ENCODE measurements around the gene DENND6B.

The DENND6B gene

DNA sequence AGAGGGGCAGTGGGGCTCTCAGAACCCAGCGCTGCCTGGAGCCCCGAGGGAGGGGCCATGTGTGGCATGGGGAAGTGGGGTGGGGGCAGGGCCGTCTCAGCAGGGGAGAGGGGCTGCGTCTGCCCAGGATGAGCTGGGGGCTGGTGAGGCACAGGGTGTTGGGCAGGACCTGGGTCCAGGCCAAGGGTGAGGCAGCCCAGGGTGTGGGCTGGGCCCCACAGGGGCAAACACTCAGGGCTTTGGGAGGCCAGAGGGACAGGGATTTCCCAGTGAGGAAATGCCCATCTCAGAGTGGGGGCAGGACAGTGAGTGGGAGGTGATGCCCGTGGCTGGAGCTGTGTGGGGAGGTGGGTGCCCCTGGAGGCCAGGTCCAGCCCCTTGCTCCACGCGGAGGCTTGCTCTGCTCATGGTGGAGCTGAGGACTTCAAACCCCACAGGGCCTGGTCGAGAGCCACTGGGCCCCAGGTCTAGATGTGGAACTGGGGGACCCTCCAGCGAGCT is 24.7 kb downstream of the DENND6B start:
- DNase-seq = no peak

DNA sequence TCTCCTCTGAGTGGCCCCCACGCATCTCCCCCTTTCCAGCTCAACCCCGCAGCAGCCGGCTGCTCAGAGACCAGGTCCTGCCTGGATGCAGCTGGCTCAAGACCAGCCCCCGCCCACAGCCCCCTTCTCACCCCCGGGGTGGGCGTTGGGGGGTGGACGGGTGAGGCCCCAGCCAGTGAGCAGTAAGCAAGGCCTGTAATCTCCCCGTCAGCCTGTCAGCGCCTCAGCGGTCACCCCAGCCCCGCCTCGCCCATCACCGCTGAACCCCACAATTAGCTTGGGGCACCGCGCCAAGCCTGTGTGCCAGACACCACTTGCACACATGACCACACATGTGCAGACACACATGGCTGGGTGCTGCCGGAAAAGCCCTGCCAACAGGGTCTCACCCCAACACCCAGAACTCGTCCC is 25.2 kb downstream of the DENND6B start:
- DNase-seq = no peak

DNA sequence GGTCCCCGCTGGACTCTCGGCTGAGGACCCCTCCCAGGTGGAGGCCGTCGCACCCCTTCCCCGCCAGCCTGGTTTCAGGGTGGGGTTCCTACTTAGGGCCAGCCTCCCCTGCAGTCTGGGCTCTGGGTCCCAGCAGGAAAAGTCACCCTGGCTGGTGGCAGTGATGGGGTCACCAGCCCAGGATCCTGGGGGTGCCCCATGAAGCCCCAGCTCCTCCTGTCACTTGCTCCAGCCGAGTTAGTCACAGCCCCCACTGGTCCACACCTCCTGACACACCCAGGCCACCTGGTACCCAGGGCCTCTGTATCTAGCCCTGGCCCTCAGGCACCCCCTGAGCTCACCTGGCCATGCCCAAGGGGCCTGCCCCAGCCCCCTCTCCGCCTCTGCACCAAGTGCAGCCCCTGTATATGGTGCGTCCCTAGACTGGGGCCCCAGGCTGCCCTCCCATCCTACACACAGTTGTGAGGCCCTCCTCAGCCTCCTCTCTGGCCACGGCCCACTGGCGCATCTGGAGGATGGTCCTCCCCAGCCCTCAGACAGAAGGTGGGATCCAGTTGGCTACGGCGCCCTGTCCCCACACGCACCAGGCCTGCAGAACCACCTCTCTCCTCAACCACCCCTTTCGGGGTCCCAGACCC is 26.1 kb downstream of the DENND6B start:
- DNase-seq = no peak

DNA sequence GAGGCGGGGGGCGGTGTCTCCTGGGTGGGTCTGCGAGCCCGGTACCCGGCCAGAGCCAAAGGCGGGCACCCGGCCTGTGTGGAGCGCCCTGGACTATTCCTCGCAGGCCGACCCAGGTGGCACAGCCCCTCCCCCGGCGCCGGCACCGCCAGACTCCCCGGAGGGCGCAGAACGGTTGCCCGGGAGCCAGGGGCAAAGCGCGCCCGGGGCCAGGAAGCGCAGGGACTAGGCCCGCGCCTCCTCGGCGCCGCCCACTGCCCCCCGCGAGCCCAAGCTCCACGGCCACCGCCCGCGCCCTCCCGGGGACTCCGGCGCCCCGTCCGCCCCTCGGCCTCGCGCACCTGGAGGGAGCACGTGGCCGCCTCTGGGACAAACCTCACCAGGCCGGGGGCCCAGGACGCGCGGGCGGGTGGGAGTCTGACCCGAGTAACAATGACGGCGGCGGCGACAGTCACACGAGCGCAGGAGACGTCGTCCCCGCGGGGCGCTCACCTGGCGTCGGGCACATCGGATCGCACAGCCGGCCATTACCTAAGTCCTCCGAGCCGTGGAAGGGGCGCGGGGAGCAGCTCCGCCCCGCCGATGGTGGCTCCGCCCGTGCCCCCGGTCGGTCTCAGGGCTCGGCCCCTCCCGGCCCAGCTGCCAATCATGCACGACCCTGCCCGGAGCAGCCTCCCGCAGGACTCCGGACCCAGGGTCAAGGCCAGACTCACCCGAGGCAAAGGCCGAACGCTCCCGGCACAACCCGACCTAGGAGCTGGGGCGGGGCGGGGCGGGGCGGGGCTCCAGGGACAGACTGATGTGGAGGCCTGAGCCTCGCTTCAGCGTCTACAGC is 26.8 kb downstream of the DENND6B start:
- no peak for DNase-seq

DNA sequence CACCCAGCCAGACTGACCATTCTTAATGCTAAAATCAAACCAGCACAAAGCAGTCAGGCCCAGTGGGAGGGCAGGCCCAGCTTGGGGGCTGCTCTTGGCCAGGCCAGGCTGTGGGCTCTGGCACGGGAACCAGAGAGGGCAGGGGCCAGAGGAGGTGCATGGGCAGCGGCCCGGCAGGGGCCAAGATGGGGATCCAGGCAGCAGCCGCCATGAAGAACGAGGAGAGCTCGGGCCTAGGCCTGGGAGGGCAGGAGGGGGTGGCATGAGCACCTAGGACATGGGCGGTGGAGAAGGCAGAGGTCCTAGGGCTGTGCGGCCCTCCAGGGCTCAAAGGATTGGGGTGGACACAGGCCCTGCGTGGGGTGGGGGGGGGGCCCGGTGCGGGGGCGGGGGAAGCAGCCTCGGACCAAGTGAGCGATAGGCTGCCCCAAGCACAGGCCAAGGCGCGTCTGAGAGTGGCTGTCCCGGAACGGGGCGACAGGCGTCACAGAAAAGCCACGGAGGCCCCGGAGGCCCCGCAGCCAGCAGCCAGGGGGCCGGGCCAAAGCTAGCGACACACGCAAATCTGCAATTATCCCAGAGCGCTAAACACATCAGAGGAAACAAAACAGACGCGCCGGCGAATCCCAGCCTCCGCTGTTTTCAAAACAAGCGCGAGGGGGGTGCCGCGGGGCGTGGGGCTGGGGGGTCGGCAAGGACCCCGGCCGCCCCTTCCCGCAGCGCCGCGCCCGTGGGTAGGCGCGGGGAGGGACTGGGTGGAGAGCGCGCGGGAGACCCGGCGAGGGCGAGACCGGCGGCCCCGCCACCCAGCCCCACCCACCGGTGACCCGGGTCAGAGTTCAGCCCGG is 27.7 kb downstream of the DENND6B start:
- DNase-seq = no peak

DNA sequence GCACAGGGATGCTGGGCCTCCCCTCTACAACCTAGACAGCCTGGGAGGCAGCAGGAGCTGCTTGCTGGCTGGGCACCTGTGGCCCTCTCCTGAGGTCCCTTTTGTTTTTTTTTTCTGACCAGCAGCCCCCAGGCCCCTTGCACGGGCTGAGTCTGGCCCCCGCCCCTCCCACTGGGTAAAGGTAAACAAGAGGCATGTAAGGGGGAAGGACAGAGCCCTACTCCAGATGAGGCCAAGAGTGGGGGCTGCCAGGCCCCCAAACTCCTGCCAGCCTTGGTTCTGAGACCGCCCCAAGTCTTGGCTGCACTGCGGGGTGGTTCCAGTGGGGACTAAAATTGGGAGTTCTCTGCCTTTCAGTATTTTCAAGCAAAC is 28.6 kb downstream of the DENND6B start:
- no peak for DNase-seq

DNA sequence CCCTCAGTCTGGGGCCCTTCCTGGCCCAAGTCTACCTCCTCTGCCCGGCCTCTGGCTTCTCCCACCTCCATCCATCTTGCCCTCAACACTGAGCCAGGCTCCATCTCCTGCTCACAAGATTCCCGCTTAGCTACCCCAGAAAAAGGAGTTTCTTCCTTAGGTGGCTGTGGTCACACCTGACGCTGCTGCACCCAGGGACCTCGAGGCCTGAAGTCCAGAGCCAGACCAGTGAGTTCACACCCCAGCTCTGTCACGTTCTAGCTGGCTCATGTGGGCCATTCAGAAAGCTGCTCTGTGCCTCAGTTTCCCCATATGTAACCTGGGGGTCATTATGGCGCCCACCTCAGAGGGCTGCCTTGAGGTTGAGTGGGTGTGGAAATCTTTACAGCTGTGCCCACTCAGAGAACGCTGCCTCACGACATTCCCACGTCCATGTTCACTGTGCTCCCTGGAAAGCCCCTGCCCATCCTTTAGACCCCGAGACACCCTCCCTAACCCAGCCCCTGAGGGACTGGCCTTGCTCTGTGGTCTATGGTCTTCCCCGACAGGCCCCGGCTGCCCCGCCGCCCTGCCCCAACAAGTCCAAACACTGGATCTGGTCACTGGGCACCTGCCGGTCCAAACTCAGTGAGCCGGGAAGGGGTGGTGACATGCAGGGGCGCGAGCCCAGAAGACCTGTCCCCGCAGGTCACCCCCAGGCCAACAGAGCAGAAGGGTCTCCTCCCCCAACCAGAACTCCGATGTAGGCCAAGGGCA is 29.1 kb downstream of the DENND6B start:
- DNase-seq = no peak

DNA sequence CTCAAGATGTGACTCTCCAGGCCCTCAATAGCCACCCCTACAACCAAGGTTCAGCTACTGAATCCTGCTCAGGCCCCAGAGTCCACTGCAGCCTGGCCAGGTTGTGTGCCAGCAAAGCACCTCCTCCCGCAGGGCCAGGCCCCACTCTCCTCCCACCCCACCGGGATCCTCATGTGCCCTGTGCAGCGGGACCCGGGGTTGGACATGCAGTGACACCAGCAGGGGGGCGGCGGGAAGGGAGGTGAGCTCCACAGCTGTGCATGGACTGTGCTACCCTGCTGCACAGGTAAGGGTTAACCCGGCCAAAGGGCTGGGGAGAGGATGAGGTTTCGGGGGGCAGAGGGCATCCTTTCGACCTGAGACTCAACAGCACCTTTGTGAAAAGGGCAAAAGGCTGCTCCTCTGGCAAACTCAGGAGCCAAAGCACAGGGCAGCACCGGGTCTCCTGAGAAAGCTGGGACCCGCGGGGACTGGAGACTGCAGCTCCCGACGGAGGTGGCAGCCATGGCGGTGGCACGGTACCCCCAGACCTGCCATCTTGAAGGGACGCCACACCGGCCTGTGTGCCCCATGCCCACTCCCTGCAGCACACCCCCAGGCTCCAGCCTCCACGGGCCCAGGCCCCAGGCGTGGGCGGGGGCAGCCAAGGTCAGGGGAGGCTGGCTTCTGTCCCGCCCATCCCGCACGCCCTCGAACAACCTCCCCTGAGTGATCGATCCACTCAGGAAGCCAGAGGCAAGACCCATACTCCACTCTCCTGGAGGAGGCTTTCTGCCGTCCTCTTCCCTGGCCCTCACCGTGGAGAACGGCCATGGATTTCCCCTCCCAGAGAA is 29.9 kb downstream of the DENND6B start:
- DNase-seq = no peak

DNA sequence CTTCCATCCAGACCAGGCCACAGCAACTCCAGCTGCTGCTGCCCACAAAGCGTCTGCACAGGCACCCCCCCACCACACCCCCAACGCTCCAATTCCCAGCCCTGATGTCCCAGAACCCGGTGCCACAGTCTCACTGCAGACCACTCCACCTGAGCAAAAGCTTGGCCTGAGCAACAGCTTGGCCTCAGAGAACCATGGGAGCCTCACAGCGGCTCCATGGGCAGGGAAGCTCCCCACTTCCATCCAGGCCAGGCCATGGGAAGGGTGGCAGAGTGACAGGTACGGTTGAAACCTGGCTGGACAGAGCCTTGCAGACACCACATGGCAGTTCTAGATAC is 32.5 kb downstream of the DENND6B start:
- DNase-seq = no peak

DNA sequence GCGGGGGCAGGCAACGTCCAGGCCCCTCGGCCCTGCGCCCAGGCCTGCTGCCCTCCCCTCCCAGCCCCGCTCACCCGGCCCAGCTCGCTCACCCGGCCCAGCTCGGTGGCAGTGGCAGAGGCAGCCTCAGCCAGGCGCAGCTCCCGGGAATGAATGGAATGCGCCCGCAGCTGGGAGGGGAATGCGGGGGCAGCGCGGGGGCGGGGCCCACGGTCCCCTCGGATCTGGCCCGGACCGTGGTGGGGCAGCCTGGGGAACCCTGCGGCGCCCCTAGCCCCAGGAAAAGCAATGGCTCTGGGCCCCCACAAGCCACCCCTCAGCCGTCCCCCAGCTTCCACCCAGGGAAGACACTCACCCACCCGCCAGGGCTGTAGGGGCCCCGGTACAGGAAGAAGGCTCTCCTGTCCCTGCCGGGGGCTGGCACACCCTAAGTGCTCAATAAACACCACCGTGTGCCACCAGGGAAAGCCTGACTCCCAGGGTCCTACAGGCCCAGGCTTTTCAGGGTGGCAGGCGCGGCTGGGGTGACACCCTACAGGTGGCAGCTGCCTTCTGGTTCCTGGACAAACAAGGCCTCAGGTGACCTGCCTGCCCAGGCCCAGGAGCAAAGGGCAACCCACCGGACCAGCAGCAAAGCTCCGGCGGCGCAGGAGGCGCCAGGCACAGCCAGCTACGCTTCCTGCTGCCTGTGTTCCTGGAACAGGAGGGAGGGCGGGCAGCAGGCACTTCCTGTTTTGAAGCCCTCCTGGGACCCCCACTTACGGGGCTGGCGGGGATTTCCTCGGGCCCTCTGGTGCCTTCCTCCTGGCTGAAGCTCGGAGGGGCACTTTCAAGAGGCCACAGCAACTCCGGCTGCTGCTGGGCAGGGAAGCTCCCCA is 33.1 kb downstream of the DENND6B start:
- no peak for DNase-seq

DNA sequence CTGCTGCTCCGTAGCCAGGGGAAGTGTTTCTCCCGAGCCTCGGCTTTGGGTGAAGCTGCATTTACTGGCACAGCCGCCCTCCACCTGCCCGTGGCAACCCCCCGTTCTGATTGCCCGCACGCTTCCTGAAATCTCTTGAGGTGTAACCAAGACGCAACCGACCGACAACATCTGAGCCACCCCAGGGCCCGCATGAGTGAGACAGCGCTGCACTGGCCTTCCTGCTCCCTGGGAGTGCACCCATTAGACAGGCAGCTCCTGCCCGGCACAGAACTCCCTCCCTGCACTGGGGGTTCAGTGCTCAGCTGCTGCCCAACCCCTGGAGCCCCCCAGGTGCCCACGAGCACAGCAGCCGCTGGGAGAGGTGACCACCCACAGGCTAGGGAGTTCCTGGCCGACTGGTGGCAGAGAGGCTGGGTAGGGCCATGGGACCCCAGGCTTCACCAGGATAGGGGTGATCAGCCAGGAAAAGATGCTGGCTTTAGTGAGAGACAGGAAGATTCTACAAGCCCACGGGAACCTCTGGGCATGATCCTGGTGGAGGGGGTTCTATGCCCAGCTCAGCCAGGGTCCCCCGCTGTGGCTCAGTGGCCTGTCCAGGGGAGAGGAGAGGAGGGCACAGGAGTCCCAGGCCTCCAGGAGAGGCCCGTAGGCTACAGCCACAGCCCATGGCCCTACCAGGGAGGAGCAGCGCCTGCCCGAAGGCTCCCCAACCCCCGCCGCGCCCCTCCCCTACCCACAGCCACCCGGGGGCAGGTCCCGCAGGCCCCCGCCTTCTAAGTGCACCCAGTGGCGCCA is 34.0 kb downstream of the DENND6B start:
- peak in 1 of 5 donors; percentile 24 for DNase-seq

DNA sequence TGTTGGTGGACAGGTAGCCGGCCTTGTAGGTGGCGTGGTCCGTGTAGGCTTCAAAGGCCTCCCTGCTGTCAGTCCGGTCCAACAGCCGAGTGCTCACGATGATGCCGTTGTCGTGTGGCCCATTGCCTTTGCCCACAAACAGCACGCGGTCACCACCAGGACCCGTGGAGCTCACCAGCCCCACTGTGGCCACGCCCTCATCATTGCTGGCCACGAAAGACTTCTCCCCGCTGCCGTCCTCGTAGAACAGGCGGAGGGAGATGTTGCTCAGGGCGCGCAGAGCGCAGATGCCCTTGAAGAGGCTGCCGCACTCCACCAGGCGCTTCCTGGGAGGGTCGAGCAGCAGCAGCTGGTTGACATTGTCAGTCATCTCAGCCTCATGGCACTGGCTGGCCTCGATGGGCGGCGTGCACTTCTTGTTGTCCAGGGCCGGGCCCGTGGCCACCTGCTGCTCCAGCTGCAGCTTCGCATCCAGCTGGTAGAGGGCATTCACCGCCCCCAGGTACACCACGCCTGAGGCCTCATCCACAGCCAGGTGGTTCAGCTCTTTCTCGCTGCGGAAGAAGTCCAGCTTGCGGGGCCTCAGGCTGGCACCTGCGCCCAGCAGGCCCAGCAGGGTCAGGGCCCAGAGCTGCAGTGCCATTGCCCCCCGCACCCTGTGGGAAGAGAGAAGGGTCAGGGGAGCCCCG is 36.7 kb downstream of the DENND6B start:
- no peak for DNase-seq

DNA sequence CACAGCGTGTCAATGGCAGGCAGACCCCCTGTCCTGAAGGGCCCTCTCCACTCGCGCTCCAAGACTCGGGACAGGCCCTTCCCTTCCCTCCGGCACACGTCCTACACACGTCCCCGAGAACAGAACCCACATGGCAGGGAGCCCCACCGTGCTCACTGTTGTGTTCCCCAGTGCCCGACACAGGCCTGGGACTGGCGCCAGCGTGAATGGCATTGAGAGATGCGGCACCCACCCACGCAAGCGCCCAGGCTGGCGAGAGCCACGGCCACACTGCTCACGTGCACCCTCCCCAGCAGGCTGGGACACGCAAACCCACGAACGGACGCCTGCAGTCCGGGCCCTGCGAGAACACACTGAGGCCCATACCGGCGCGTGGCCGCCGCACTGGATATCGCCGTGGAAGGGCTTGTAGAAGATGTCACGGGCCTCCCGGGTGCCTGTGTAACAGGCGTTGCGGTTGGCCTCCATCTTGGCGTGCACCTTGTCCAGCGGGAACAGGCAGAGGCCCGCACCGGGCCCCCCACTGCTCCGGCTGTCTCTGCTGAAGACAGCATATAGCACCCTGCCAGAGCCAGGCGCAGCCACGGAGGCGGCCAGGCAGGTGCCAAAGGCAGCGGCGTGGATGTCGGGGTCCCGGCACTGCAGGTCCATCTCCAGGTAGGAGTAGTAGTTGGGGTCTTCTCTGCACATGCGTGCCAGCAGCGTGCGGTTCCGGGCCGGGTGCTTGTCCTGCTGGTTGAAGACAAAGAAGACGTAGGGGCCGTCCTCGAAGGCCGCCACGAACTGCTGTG is 37.5 kb downstream of the DENND6B start:
- no peak for DNase-seq

DNA sequence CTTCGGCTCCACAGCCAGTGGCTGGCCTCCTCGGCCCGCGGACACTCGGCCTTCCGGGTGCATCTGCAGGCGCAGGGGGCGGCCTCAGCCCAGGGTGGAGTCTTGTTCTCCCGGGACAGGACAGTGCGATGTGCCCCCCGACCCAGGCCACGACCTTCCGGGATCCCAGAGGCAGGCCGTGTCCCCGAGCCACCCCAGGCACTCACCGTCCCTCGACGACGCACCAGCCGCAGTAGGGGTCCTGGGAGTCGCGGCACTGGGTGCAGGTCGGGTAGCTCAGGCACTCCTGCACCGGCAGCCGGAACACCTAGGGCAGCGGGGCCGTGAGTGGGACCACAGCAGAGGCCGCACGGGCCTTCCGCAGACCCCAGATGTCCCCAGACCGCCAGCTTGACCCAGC is 39.1 kb downstream of the DENND6B start:
- DNase-seq = no peak

DNA sequence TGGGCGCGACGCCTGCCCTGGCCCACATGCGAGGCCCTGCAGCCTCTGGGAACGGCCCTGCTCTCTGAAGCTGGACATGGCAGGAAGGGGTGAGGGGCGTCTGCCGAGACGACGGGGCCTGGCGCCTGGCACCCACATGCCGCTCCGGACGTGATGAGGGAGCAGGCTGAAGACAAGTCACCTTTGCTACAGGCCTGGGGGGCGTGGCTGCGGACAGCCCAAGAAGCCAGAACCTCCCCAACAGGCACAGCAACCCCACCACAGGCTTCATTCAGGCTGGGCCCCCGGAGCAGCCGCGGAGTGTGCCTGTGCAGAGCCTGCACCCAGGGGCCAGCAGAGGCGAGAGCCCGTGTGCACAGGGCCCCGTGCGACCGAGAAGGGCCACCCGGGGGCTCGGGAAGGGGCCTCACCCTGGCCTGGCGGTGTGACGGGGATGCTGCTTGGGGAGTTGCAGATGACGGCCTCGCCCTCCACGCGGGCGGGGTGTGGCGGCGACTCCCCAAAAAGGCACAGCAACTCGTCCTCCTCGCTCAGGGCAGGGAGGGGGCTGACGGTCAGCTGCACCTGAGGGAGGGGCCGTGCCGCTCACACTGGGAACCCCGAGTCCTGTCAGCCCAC is 40.0 kb downstream of the DENND6B start:
- DNase-seq = no peak

DNA sequence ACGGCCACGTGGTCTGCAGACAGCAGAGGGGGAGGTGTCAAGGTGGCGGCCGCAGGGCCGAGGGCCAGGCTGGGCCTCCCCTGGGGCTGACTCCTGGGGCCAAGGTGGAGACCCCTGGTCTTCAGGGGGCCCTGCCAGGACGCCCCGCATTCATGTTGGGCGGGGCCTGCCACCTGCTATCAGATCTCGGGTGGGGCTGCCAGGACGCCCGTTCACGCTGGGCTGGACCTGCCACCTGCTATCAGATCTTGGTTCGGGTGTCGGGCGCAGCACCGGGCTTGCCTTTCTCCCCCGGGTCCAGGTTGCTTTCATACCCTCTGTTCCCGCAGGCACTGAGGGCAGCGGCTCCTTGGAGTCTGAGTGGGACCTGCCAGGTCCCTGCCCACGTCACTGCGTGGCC is 40.5 kb downstream of the DENND6B start:
- DNase-seq = no peak

DNA sequence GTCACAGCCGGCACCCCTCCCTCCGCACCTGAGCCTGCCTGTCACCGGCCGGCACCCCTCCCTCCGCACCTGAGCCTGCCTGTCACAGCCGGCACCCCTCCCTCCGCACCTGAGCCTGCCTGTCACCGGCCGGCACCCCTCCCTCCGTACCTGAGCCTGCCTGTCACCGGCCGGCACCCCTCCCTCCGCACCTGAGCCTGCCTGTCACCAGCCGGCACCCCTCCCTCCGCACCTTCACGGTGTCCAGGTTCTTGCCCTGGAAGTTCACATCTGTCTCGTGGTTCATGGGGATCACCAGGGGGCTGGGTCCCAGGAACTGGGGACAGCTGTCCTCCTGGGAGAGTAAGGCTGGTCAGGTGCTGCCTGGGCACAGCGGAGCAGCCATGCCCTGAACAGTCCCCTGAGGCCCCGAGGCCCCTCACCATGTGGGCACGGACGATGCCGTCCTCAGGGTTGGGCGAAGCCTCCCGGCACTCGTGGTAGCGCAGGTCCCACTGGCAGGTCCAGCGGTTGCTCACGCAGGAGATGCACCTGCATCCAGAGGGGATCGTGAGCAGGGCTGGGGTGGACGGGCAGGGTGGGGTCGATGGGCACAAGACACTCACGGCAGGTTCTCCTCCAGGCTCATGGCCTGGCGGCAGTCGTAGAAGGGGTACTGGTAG is 41.1 kb downstream of the DENND6B start:
- DNase-seq = no peak

Data from T-helper 1 cell (primary cell).